Measurements from ENCODE around the gene HOXB7.

DNA sequence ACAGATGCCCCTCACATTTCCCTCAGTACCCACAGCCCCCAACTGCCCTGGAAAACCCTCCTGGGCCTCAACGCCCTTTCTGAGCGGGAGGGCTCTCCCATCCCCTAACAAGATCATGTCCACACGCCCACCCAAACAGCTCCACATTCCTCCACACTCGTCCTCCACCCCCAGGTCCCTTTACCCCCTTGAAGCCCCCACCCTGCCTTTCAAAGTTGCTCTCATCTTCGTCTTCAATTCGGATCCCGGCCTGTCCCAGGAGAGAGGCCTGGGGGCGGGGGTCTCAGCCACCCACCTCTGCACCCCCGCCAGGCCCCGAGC, 47.0 kb downstream of the HOXB7 start:
- TF ChIP-seq CREM (CRISPR knock-in tag; IDR thresholded peaks at IDR 0.05): no peak
- no peak for TF ChIP-seq ZNF138 (CRISPR knock-in tag; conservative IDR thresholded peaks at IDR 0.05)
- no peak for TF ChIP-seq MYBL2 (CRISPR knock-in tag; IDR thresholded peaks at IDR 0.05)
- TF ChIP-seq, protein P1, sequence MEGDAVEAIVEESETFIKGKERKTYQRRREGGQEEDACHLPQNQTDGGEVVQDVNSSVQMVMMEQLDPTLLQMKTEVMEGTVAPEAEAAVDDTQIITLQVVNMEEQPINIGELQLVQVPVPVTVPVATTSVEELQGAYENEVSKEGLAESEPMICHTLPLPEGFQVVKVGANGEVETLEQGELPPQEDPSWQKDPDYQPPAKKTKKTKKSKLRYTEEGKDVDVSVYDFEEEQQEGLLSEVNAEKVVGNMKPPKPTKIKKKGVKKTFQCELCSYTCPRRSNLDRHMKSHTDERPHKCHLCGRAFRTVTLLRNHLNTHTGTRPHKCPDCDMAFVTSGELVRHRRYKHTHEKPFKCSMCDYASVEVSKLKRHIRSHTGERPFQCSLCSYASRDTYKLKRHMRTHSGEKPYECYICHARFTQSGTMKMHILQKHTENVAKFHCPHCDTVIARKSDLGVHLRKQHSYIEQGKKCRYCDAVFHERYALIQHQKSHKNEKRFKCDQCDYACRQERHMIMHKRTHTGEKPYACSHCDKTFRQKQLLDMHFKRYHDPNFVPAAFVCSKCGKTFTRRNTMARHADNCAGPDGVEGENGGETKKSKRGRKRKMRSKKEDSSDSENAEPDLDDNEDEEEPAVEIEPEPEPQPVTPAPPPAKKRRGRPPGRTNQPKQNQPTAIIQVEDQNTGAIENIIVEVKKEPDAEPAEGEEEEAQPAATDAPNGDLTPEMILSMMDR (IDR thresholded peaks at IDR 0.05): no peak
- TF ChIP-seq ZNF232 (CRISPR knock-in tag; IDR thresholded peaks at IDR 0.05): no peak
- TF ChIP-seq IRF2 (CRISPR knock-in tag; IDR thresholded peaks at IDR 0.05; ENCODE audit: borderline replicate concordance, low read depth): no peak
- TF ChIP-seq FOXK1 (CRISPR knock-in tag; IDR thresholded peaks at IDR 0.05): no peak
